GM18873 (cell line): ENCODE results near the gene KCP.

Source experiments
- ATAC-seq: cut with Tn5 transposase; IDR thresholded peaks from one replicate; pipeline ENCODE4 v1.9.1; 2021; ENCODE audit warnings: mild to moderate bottlenecking, moderate library complexity, moderate number of reproducible peaks; ENCODE audit not compliant: unreplicated experiment, low FRiP score

Gene KCP

GRCh38 chr7:128939075-128939860 is 28.8 kb upstream of the KCP start:
- peak; percentile 18 for ATAC-seq

DNA sequence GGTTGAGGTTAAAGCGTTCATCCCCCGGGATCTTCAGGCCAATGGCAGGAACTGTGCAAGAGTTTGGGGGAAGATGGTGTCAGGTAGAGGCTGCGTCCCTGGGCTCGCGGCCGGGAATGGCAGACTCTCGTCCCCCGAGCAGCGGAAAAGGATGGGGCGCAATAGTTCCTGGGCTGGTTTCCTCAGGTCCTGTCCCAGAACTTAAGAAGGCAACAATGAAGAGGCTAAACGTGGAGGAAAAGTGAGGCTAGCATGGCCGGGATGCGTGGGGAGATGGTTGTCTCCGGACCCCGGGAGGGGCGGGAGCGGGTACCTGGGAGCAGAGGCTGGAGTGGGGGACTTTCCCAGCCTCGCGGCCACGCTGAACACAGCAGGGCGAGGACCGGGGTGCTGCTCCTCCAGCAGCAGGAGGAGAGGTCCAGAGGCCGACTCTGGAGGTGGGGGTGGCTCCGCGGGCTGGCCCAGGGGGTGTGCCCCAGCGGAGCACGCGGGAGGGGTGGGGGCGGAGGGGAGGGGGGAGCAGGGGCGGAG is 28.1 kb upstream of the KCP start:
- no peak for ATAC-seq

DNA sequence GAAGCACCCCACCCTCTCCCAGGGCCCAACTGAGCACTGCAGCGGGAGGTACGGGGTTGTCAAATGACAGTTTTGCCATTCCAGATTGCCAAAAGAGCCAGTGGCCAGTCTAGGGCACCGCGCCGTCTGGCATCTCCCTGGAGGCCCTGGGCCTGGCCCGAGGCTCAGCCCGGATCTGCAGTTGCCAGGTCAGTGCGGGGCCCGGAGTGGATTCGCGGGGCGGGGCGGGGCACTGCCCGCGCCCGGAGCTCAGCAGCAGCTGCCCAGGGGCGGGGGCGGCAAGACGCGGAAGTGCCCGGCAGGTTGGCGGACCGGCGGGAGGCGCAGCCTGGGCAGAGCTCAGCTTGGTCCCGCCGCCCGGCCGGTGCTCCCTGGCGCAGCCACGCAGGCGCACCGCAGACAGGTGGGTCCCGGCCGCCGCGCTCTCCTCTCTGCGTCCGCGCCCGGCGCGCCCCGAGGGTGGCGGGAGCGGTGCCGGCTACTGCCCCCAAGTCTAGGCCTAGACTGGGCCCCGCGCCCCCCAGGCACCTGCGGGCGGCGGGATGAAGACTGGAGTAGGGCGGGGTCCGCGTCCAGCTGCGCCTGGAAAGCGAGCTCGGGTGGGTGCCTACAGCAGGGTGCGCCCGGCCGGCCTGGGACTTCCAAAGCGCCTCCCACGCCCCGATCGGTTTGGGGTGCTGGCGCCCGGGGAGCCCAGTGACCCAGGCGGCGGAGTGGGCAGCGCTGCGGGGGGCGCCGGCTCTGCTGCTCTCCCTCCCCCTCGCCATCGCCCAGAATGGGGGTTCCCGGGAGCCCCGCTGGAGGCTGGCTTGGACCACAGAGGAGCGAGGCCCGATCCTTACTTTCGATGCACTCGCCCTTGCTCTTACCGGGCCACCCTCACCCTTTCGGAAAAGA is 27.4 kb upstream of the KCP start, which contains the start of gene IRF5:
TSS of gene IRF5 (plus strand) at position 281 of the 897 bp plus-strand sequence. CDS start 4,155 bp downstream, outside the sequence.
- no peak for ATAC-seq

- no peak for ATAC-seq
Observed at GRCh38 chr7:128937271-128937646, 26.8 kb upstream of the KCP start.

DNA sequence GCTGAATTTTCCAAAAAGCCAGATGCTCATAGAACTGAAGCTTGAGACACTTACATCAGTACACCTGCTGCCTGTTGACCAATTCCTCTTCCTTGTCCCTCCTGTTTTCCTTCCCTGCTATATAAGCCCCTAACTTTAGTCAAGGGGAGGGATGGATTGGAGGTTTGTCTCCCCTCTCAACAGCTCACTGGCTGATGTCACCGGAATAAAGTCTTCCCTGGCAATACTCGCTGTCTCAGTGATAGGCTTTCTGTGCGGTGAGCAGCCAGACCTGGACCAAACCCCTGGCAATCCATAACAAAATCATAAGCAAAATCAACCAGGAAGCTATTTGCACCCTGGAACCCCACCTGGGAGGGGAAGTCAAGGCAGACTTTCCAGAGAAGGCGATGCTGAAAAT is 26.3 kb upstream of the KCP start:
- no peak for ATAC-seq

DNA sequence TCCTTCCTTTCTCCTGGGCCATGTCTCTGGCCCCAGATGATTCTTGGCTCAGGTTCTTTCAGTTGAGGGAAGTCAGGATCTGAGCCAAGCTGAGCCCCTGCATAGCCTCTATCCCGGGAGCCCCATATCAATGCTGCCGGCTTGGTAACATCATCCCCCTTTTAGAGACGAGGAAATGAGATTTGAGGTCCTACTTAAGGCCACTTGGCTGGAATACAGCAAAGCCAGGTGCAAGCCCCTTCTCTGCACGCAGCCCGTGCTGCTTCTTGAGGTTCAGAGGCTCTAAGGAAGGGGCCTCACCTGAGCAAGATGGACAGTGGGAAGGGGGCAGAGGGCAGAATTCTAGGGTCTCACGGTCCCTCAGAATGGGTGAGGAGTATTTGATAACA is 24.8 kb upstream of the KCP start:
- ATAC-seq: no peak

DNA sequence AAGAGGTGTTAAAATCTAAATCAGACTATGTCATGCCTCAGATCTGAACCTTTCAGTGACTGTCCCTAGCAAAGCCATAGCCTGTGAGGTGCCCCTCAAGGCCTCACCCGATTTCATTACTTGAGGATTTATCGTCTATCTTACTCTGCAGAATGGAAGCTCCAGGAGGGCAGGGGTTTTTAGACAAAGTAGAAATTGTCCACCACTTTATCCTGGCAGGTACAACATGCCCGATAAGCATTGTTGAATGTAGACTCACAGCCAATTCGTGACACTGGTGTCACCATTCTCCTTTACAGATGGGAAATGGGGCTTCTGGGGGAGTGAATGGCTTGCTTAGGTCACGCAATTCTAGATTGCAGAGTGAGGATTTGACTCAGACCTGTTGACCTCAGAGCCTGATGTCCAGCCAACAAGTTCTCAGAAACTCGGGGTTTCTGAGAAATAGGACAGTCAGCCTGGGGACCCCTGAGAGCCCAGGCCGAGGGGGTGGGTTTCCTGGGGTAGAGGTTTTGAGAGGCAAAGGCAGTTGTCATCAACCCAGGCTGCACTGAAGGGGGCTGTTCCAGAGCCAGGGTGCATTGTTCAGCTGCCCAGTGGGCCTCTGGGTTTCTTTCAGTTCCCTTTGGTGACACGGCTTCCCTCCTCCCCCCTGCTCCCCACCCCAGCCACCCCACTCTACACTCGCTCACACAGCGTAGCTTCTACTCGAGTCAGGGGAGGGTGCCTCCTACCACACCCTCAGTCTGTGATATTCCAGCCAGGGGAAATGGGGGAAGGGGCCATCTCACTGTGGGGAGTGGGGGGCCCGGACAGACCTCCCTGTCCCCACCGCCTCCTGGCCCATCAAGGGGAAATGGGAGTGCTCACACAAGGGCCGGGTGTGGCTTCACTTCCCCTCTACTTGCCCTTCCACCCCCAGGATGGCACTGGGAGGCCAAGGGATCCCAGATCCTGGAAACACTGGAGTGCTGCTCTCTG is 24.1 kb upstream of the KCP start:
- ATAC-seq: no peak

GRCh38 chr7:128933180-128933891 is 22.8 kb upstream of the KCP start:
- ATAC-seq: no peak

- no peak for ATAC-seq
Observed at GRCh38 chr7:128932862-128933179, 22.3 kb upstream of the KCP start.

DNA sequence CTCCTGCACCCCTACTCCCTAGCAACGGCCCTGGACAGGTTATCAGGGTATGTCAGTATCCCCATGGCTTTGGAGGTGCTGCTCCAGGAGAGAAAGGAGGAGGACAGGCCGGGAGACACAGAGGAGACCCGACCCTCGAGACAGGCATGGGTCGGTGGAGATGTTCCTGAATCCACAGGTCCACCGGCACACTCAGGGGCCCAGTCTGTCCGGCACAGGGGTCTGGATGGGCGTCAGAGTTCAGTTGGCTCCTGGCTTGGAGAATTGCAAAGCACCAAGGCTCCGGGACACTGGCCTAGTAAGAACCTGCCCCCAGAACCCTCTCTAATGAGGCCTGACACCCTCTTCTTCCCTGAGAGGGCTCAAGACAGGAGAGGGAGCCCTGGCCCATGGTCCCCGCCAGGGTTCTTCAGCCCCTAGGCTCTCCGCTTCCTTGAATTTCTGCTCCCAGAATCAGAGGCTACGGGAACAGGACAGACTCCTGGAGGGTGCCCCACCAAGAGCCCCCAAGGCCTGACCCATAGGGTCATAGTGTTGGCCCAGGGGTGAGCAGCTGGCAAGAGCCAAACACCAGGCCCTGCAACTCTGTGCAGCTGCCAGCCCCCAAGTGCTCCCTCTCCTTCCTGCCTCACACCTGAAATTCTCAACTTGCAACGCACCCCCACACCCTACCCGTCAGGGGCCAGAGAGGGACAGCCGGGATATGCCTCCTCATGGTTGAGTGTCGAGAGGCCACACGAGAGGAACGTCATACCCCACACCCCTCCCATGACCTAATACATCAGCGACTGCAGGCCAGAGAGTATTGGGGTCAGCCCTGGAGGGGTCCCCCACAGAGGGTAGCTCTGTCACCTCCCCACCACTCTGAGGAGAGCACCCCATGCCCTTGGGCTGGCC is 21.7 kb upstream of the KCP start:
- no peak for ATAC-seq

GRCh38 chr7:128931190-128931798 is 20.8 kb upstream of the KCP start:
- ATAC-seq: no peak

DNA sequence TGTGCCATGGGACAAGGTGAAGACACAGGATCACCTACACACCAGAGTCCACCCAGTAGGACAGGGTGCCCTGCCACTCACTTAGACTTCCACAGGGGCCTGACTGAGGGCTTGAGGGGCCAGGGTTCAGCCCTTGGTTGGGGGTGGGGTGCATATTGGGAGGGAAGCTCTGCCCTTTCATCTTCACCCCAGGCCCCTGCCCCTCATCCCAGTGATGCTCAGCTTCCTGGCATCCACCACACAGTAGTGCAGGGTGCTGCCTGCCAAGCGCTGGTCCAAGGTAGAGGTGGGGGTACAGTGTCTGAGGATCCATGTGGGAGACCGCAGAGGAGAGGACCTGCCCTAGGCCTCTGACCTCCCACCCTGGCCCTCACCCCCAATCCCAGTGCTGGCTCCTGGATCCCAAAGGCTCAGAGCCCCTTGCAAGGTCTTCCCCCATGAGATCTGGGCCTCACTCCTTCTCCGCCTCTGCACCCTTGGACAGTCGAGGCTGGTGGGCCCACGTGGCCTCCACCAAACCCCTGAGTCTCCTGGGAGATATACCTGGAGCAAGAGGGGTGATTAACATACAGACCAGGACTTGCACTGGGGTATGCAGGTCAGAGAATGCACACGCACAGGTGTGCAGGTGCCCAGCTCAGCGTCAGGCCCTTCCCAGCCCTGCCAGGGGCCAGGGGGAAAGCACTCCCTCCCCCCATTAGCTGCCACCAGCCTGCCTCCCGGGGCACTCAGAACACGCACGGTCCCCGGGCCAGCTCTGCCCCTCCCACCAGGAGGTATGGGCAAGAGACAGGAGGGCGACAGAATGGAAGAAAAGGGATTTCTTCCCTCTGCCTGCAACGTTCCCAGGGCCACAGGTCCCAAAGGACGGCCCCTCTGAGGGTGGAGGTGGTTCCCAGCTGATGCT is 18.6 kb upstream of the KCP start:
- ATAC-seq: no peak

- no peak for ATAC-seq
Observed at GRCh38 chr7:128928159-128928813, 17.8 kb upstream of the KCP start.

DNA sequence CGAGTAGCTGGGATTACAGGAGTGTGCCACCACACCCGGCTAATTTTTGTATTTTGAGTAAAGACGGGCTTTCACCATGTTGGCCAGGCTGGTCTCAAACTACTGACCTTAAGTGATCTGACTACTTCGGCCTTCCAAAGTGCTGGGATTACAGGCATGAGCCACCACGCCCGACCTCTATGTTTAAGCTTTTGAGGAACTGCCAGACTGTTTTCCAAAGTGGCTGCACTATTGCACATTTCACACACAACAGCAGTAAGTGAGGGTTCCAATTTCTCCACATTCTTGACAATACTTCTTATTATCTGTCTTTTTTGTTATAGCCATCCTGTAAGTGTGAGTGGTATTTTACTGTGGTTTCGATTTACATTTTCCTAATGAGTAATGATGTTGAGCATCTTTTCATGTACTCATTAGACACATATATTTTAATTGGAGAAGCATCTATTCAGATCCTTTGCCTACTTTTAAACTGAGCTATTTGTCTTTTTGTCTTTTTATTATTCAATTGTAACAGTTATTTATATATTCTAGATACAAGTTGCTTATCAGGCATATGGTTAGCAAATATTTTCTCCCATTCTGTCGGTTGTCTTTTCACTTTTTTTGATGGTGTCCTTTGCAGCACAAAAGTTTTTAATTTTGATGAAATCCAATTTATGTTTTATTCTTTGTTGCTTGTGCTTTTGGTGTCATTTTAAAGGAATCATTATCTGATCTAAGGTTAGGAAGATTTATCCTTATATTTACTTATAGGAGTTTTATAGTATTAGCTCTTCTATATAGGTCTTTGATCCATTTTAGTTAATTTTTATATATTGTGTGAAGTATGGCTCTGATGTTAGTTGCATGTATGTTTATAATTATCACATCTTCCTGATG is 14.4 kb upstream of the KCP start:
- no peak for ATAC-seq

DNA sequence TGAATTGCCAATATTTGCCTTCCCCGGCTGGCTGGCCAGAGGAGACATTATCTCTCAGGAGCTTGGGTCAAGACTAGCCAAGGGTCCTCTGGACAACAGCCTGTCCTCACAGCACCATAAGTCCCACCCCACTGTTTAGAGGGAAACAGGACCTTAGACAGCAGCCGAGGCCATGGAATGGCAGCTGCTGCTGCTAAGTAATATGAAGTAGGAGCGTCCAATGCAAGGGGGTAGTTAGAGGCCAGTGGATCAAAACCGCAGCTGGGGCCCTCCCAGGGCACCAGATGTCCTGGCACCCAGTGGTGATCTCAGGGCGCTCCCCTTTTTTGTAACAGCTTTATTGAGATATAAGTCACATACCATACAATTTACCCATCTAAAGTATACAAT is 12.9 kb upstream of the KCP start:
- ATAC-seq: no peak
